Measurements from ENCODE around the gene RFTN1. TPM values are rescaled to one million over a fixed set of nuclear protein-coding genes. Genes with fewer than 3 reads are reported as not detected.

RFTN1 gene
- total and polyA plus RNA-seq, 2 donors (not counting 3 experiments of a cell fraction or from before 2014, with no cell fraction given): 40.3 to 43.3 TPM

GRCh38 chr3:16328124-16328523 lies 185.4 kb downstream of the RFTN1 start:
- Histone ChIP-seq H3K79me2 (ENCODE audit: control insufficient read depth, insufficient read depth, low read length) (no peaks in the 10 kb centered on the region), H3K4me2 (ENCODE audit: insufficient read depth, low read length) (no peak overlapping the region), H3K36me3 (ENCODE audit: control insufficient read depth in 2 of 2, extremely low read depth in 1 of 2, insufficient read depth in 2 of 2, low read length in 2 of 2) (peaks cover 0 to 9% of the 10 kb centered on the region in 2 experiments), H3K9me1 (replicated peaks; ENCODE audit: control insufficient read depth, extremely low read depth, insufficient read depth, low read length) (no peaks in the 10 kb centered on the region), H3K9ac (replicated peaks; ENCODE audit: extremely low read depth, insufficient read depth, low read length) (no peak overlapping the region), H3K9me3 (replicated peaks; ENCODE audit: control insufficient read depth, insufficient read depth, low read length) (no peaks in the 10 kb centered on the region), H4K20me1 (replicated peaks; ENCODE audit: control insufficient read depth, extremely low read depth, insufficient read depth, low read length) (no peaks in the 10 kb centered on the region), H3K4me1 (ENCODE audit: control insufficient read depth, extremely low read depth, insufficient read depth, low read length) (no peaks in the 10 kb centered on the region), H3K27me3 (ENCODE audit: control insufficient read depth in 2 of 2, insufficient read depth in 2 of 2, low read length in 2 of 2) (no peaks in the 10 kb centered on the region), H3K27ac (ENCODE audit: insufficient read depth, low read depth, low read length) (no peak overlapping the region), H2AFZ (ENCODE audit: low read depth, low read length) (no peak overlapping the region), H3K4me3 (replicated peaks in 1 of 3; ENCODE audit: insufficient read depth in 1 of 3, low read depth in 1 of 3, low read length in 3 of 3) (no peak overlapping the region)
- DNase-seq (ENCODE audit: low read depth, low spot score) (no peak), FAIRE-seq (no peak)
- no peak for TF ChIP-seq FOS (IDR thresholded peaks at IDR 0.05; ENCODE audit: borderline replicate concordance, insufficient read depth, low read length)
- TF ChIP-seq POLR2AphosphoS5 (IDR thresholded peaks at IDR 0.05; ENCODE audit: insufficient read depth, low read depth, low read length): no peak
- no peak for TF ChIP-seq POLR2A (IDR thresholded peaks at IDR 0.05; ENCODE audit: low read depth, low read length)
- no peak for TF ChIP-seq CTCF (IDR thresholded peaks at IDR 0.05; ENCODE audit: extremely low read depth in 1 of 2, insufficient read depth in 1 of 2, low read depth in 1 of 2, low read length in 2 of 2)
- TF ChIP-seq EZH2 (IDR thresholded peaks at IDR 0.05; ENCODE audit: borderline replicate concordance, low read depth, low read length, severe bottlenecking): no peak
- BruUV-seq (replicated peaks): no TSS peak
- intact Hi-C loops (cut with micrococcal nuclease) (no loop called here), dilution Hi-C loops (cut with MboI; ENCODE audit: extremely low pct_ligation_motif_present, low sequenced_read_pairs) (no loop called here)
- ChIA-PET POLR2A (no interaction called here), CTCF (interaction anchor here (1.3 kb wide), 1 partner anchor 185 kb away, joined by 3 read pairs; no protein-coding TSS in a partner anchor)

GRCh38 chr3:16326724-16327349 lies 186.7 kb downstream of the RFTN1 start:
- Histone ChIP-seq H3K9me1 (replicated peaks; ENCODE audit: control insufficient read depth, extremely low read depth, insufficient read depth, low read length) (no peaks in the 10 kb centered on the region), H3K27me3 (ENCODE audit: control insufficient read depth in 2 of 2, insufficient read depth in 2 of 2, low read length in 2 of 2) (no peaks in the 10 kb centered on the region), H3K4me3 (replicated peaks in 1 of 3; ENCODE audit: insufficient read depth in 1 of 3, low read depth in 1 of 3, low read length in 3 of 3) (no peak overlapping the region), H4K20me1 (replicated peaks; ENCODE audit: control insufficient read depth, extremely low read depth, insufficient read depth, low read length) (no peaks in the 10 kb centered on the region), H2AFZ (ENCODE audit: low read depth, low read length) (no peak overlapping the region), H3K27ac (ENCODE audit: insufficient read depth, low read depth, low read length) (no peak overlapping the region), H3K9me3 (replicated peaks; ENCODE audit: control insufficient read depth, insufficient read depth, low read length) (no peaks in the 10 kb centered on the region), H3K4me1 (ENCODE audit: control insufficient read depth, extremely low read depth, insufficient read depth, low read length) (no peaks in the 10 kb centered on the region), H3K36me3 (ENCODE audit: control insufficient read depth in 2 of 2, extremely low read depth in 1 of 2, insufficient read depth in 2 of 2, low read length in 2 of 2) (peaks cover 0 to 18% of the 10 kb centered on the region in 2 experiments), H3K79me2 (ENCODE audit: control insufficient read depth, insufficient read depth, low read length) (no peaks in the 10 kb centered on the region), H3K4me2 (ENCODE audit: insufficient read depth, low read length) (no peak overlapping the region), H3K9ac (replicated peaks; ENCODE audit: extremely low read depth, insufficient read depth, low read length) (no peak overlapping the region)
- intact Hi-C loops (cut with micrococcal nuclease) (no loop called here), dilution Hi-C loops (cut with MboI; ENCODE audit: extremely low pct_ligation_motif_present, low sequenced_read_pairs) (no loop called here)
- no peak for TF ChIP-seq EZH2 (IDR thresholded peaks at IDR 0.05; ENCODE audit: borderline replicate concordance, low read depth, low read length, severe bottlenecking)
- no peak for TF ChIP-seq GATA2 (IDR thresholded peaks at IDR 0.05; ENCODE audit: insufficient read depth, insufficient read length, low read depth, low read length)
- TF ChIP-seq MAX (IDR thresholded peaks at IDR 0.05; ENCODE audit: insufficient read depth, insufficient read length): no peak
- TF ChIP-seq POLR2A (IDR thresholded peaks at IDR 0.05; ENCODE audit: low read depth, low read length): no peak
- TF ChIP-seq MYC (IDR thresholded peaks at IDR 0.05; ENCODE audit: low read depth, low read length): no peak
- no peak for TF ChIP-seq POLR2AphosphoS5 (IDR thresholded peaks at IDR 0.05; ENCODE audit: insufficient read depth, low read depth, low read length)
- TF ChIP-seq CTCF (IDR thresholded peaks at IDR 0.05; ENCODE audit: extremely low read depth in 1 of 2, insufficient read depth in 1 of 2, low read depth in 1 of 2, low read length in 2 of 2): no peak
- no peak for TF ChIP-seq JUN (IDR thresholded peaks at IDR 0.05; ENCODE audit: borderline replicate concordance, insufficient read depth, insufficient read length, low read depth)
- TF ChIP-seq FOS (IDR thresholded peaks at IDR 0.05; ENCODE audit: borderline replicate concordance, insufficient read depth, low read length): no peak
- BruUV-seq (replicated peaks): no TSS peak
- no peak for DNase-seq (ENCODE audit: low read depth, low spot score)
- no peak for FAIRE-seq
- CTCF ChIA-PET: no interaction called here
- POLR2A ChIA-PET: no interaction called here
